Vagina (tissue), 2 donors: Measurements from ENCODE around the gene HIPK2. TPM values are rescaled to one million over a fixed set of nuclear protein-coding genes. Genes with fewer than 3 reads are reported as not detected.

Experiments used
- DNase-seq, 2 donors: peaks; one replicate each; pipeline ENCODE4 v3.0.0-alpha.2; 2017; ENCODE audit errors: extremely low spot score in 2 of 2
- H3K27ac ChIP-seq: fragments of 200-600 bp; sonication (generic); one replicate; pipeline ENCODE4 v1.5.1; 2019
- H3K27me3 ChIP-seq: fragments of 200-600 bp; sonication (generic); one replicate; pipeline ENCODE4 v1.5.1; 2019
- H3K36me3 ChIP-seq, 2 donors: fragments of 200-600 bp; sonication (generic); one replicate each; pipeline ENCODE4 v1.5.1; 2017 to 2019
- H3K4me1 ChIP-seq: fragments of 200-600 bp; sonication (generic); one replicate; pipeline ENCODE4 v1.5.1; 2019
- H3K4me3 ChIP-seq, 2 donors: fragments of 200-600 bp; sonication (generic); 1 replicate in 1 of 2; 2 replicates in 1 of 2; pipeline ENCODE4 v1.5.1; 2016 to 2019
- H3K9me3 ChIP-seq: fragments of 200-600 bp; sonication (generic); one replicate; pipeline ENCODE4 v1.5.1; 2019
- POLR2A ChIP-seq, 2 donors: fragments of 450-650 bp; IDR thresholded peaks; one replicate each; pipeline ENCODE4 v1.6.1; 2017; ENCODE audit warnings: antibody characterized with exemption in 2 of 2, mild to moderate bottlenecking in 2 of 2, moderate library complexity in 2 of 2
- POLR2AphosphoS5 ChIP-seq, 2 donors: sonication (generic); formaldehyde crosslinking; IDR thresholded peaks; one replicate each; pipeline ENCODE4 v1.9.0; 2017; ENCODE audit warnings: antibody characterized with exemption in 2 of 2, mild to moderate bottlenecking in 2 of 2, low read depth in 1 of 2; ENCODE audit not compliant: insufficient read depth in 1 of 2
- intact Hi-C: fragments of 100-400 bp; cut with DNase I; formaldehyde crosslinking; loops from one replicate; pipeline ENCODE4 v1.15.1; 2023
- total RNA-seq: library from RNA; depleted of rRNA; stranded (reverse); fragments of >200 nt; gene quantifications from one replicate; pipeline ENCODE4 v1.2.3, GENCODE V29; 2016
- TF ChIP-seq, protein P1 (sequence below), 3 experiments: fragments of 450-650 bp in 2 of 3; fragments of 200-600 bp in 1 of 3; sonication (generic) in 1 of 3; IDR thresholded peaks; one replicate each; pipeline ENCODE4 v1.5.1; 2017 to 2019; ENCODE audit warnings: antibody characterized with exemption in 3 of 3, mild to moderate bottlenecking in 2 of 3, moderate library complexity in 2 of 3

HIPK2 gene
- total RNA-seq, 1 donor from 2014 or later, result 21.9 TPM

DNA sequence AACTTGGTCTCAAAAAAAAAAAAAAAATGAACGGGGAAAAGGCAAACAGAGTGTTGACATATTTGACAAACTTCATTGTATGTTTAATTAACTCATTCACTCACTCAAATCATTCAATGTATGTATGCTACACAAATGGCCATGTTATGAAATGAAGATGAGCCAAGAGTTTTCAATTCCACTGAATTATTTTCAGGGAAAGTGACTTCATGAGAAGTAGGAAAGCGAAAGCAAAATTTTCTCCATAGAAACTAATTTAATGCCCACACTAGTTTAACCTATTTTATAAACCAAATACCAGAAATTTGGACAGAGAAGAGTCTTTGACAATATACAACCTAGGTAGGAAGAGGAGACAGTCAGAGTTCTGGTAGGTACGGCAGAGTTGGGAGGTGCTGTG lies 119.5 kb downstream of the HIPK2 start:
- Histone ChIP-seq H3K4me3 (no peak overlapping the region), H3K36me3 (no peaks in the 10 kb centered on the region), H3K27me3 (no peaks in the 10 kb centered on the region), H3K4me1 (peaks cover 31% of the 10 kb centered on the region), H3K27ac (no peak overlapping the region), H3K9me3 (no peaks in the 10 kb centered on the region)
- TF ChIP-seq POLR2A (IDR thresholded peaks at IDR 0.05), result no peak
- TF ChIP-seq POLR2AphosphoS5 (IDR thresholded peaks at IDR 0.05; ENCODE audit: insufficient read depth in 1 of 2, low read depth in 1 of 2), result no peak
- TF ChIP-seq, protein P1, sequence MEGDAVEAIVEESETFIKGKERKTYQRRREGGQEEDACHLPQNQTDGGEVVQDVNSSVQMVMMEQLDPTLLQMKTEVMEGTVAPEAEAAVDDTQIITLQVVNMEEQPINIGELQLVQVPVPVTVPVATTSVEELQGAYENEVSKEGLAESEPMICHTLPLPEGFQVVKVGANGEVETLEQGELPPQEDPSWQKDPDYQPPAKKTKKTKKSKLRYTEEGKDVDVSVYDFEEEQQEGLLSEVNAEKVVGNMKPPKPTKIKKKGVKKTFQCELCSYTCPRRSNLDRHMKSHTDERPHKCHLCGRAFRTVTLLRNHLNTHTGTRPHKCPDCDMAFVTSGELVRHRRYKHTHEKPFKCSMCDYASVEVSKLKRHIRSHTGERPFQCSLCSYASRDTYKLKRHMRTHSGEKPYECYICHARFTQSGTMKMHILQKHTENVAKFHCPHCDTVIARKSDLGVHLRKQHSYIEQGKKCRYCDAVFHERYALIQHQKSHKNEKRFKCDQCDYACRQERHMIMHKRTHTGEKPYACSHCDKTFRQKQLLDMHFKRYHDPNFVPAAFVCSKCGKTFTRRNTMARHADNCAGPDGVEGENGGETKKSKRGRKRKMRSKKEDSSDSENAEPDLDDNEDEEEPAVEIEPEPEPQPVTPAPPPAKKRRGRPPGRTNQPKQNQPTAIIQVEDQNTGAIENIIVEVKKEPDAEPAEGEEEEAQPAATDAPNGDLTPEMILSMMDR (IDR thresholded peaks at IDR 0.05), result no peak
- intact Hi-C loops, result no loop called here
- no peak for DNase-seq

DNA sequence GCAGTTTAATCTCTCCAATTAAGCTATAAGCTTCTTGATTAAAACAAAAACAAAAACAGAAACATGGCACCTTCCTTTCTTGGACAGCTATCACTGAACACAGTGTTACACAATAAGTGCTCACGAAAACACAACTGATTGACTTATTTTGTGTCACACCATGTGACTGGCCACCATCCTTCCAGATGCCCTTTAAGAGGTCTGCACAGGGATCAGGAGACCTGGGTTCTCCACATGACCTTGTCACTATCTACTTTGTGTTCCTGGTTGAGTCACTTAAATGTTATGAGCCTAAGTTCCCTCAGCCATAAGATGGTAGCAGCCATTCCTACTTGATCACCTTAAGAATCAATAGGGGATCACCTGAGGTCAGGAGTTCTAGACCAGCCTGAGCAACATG lies 120.1 kb downstream of the HIPK2 start:
- Histone ChIP-seq H3K4me1 (peaks cover 31% of the 10 kb centered on the region), H3K36me3 (no peaks in the 10 kb centered on the region), H3K27ac (no peak overlapping the region), H3K9me3 (no peaks in the 10 kb centered on the region), H3K27me3 (no peaks in the 10 kb centered on the region), H3K4me3 (no peak overlapping the region)
- TF ChIP-seq POLR2A (IDR thresholded peaks at IDR 0.05), result no peak
- TF ChIP-seq, protein P1 (IDR thresholded peaks at IDR 0.05), result no peak
- no peak for TF ChIP-seq POLR2AphosphoS5 (IDR thresholded peaks at IDR 0.05; ENCODE audit: insufficient read depth in 1 of 2, low read depth in 1 of 2)
- intact Hi-C loops, result no loop called here
- DNase-seq, result no peak

DNA sequence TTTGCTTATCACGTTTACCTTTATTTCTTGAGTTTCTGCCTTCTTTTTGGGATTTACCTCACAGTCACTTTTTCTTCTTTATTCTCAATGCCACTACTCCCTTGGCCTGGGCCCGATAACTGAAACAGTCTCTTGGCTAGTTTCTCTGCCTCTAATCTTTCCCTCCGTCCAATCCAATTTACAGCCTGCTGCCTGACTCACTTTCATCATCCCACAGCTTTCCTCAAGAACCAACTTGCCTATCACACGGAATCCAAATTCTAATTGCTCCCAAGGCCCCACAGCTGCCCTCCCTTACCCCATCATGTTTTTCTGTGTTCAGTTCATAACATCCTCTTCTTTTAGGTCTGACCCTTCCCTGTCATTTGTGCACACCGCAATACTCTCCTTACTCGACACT lies 121.4 kb downstream of the HIPK2 start:
- H3K4me1 ChIP-seq, result peaks cover 31% of the 10 kb centered on the region
- no peaks in the 10 kb centered on the region for H3K9me3 ChIP-seq
- no peaks in the 10 kb centered on the region for H3K27me3 ChIP-seq
- H3K36me3 ChIP-seq, result peaks cover 0 to 4% of the 10 kb centered on the region in 2 donors
- TF ChIP-seq POLR2A (IDR thresholded peaks at IDR 0.05) (no peak), POLR2AphosphoS5 (IDR thresholded peaks at IDR 0.05; ENCODE audit: insufficient read depth in 1 of 2, low read depth in 1 of 2) (no peak)
- TF ChIP-seq, protein P1 (IDR thresholded peaks at IDR 0.05), result no peak
- no peak overlapping the region for H3K4me3 ChIP-seq
- H3K27ac ChIP-seq, result no peak overlapping the region
- intact Hi-C loops, result no loop called here
- DNase-seq, result no peak

DNA sequence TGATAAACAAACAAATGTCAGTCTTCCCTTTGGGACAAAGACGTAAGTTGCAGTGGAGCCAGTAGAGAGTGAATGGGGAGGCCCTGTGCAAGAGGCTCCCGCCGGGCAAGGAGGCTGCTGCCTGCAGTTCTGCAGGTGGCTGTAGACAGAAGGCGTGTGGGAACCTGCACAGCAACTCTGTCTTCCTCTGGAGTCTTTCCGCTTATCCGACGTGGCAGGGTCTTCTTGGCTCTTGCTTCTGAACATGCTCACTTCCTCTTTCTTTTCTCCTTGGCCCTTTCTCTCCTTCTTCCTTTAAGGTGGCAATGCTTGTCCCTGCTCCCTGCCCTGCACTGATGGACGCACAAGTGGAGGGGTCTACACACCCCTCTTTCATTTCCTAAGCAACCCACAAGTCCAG lies 122.5 kb downstream of the HIPK2 start:
- Histone ChIP-seq H3K9me3 (no peaks in the 10 kb centered on the region), H3K27ac (no peak overlapping the region), H3K27me3 (no peaks in the 10 kb centered on the region), H3K4me3 (no peak overlapping the region), H3K4me1 (peaks cover 20% of the 10 kb centered on the region), H3K36me3 (peaks cover 0 to 4% of the 10 kb centered on the region in 2 donors)
- intact Hi-C loops, result no loop called here
- TF ChIP-seq, protein P1 (IDR thresholded peaks at IDR 0.05), result no peak
- no peak for TF ChIP-seq POLR2A (IDR thresholded peaks at IDR 0.05)
- no peak for TF ChIP-seq POLR2AphosphoS5 (IDR thresholded peaks at IDR 0.05; ENCODE audit: insufficient read depth in 1 of 2, low read depth in 1 of 2)
- DNase-seq, result no peak

DNA sequence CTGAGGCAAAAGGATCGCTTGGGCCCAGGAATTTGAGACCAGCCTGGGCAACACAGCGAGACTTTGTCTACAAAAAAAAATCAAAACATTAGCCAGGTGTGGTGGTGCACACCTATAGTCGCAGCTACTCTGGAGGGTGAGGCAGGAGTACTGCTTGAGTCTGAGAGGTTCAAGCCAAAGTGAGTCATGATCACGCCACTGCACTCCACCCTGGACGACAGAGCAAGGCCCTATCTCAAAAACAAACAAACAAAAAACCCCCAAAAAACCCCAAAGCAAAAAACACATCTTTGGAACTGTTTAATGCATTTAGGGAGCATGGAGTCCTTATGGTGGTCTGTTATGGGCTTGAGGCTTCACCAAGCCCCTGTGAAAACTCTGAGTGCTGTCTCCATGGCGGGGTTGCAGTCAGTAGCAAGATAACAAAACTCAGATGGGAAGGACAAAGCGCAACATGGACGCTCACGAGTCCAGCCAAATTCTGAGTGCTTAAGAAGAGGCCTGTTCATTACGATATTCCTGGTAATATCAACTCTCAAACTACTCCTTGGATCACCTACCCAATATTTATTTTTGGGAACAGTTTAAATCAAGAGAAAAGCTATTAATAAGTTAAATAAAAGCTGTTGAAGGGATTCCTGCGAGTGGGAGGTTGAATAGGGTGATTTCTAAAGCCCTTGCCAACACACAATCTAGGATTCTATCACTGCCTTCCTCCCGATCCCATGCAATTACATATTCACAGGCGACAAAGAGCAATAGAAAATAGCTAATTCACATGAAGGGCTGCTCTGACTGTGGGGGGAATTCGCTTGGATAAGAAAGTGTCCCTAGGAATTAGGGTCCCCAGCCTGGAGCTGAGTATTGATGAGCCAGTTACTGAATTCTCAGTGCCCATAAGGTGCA lies 123.3 kb downstream of the HIPK2 start:
- no peak for TF ChIP-seq POLR2AphosphoS5 (IDR thresholded peaks at IDR 0.05; ENCODE audit: insufficient read depth in 1 of 2, low read depth in 1 of 2)
- TF ChIP-seq, protein P1 (IDR thresholded peaks at IDR 0.05), result no peak
- peaks cover 17% of the 10 kb centered on the region for H3K4me1 ChIP-seq
- DNase-seq, result no peak
- H3K36me3 ChIP-seq, result peaks cover 0 to 4% of the 10 kb centered on the region in 2 donors
- no peaks in the 10 kb centered on the region for H3K27me3 ChIP-seq
- H3K27ac ChIP-seq, result no peak overlapping the region
- intact Hi-C loops, result no loop called here
- H3K4me3 ChIP-seq, result no peak overlapping the region
- H3K9me3 ChIP-seq, result no peaks in the 10 kb centered on the region
